Stomach (tissue), 4 donors: ENCODE measurements around the gene ITPRIPL2.

Experiments used
- CTCF ChIP-seq, 7 experiments: fragments of 450-650 bp in 4 of 7; fragments of 200-600 bp in 3 of 7; sonication (generic) in 3 of 7; IDR thresholded peaks; one replicate each; pipeline ENCODE4 v1.5.1; 2016 to 2019; ENCODE audit warnings: antibody characterized with exemption in 7 of 7, control low read depth in 2 of 7, mild to moderate bottlenecking in 1 of 7
- EP300 ChIP-seq: sonication (generic); formaldehyde crosslinking; IDR thresholded peaks from one replicate; pipeline ENCODE4 v1.6.1; 2017; ENCODE audit warnings: antibody characterized with exemption
- POLR2A ChIP-seq, 4 donors: fragments of 450-650 bp; IDR thresholded peaks; one replicate each; pipeline ENCODE4 v1.6.1; 2016; ENCODE audit warnings: antibody characterized with exemption in 4 of 4, control low read depth in 2 of 4, mild to moderate bottlenecking in 1 of 4, moderate library complexity in 1 of 4

- TF ChIP-seq CTCF (IDR thresholded peaks at IDR 0.05) (no peak), EP300 (no peak), POLR2A (IDR thresholded peaks at IDR 0.05) (no peak)
Observed at GRCh38 chr16:19083670-19084069, 30.1 kb upstream of the ITPRIPL2 start.
